Neural crest cell (in vitro differentiated cells): ENCODE results near the gene L3HYPDH. TPM values are rescaled to one million over a fixed set of nuclear protein-coding genes. Genes with fewer than 3 reads are reported as not detected.

Experiments used
- DNase-seq: peaks from one replicate; pipeline ENCODE4 v3.0.0; 2021; ENCODE audit warnings: low read depth, mixed read lengths, low spot score
- H3K27ac Mint-ChIP-seq: one replicate; pipeline ENCODE4 v1.8.0; 2021; ENCODE audit warnings: mild to moderate bottlenecking, mixed read lengths; ENCODE audit not compliant: unreplicated experiment
- H3K27me3 Mint-ChIP-seq: 2 replicates; pipeline ENCODE4 v1.8.0; 2021; ENCODE audit warnings: low read depth, mild to moderate bottlenecking, mixed read lengths
- H3K36me3 Mint-ChIP-seq: 2 replicates; pipeline ENCODE4 v1.8.0; 2021; ENCODE audit warnings: low read depth, mild to moderate bottlenecking, mixed read lengths
- H3K4me1 Mint-ChIP-seq: 2 replicates; pipeline ENCODE4 v1.8.0; 2021; ENCODE audit warnings: mixed read lengths
- H3K4me3 Mint-ChIP-seq: one replicate; pipeline ENCODE4 v1.8.0; 2021; ENCODE audit warnings: mild to moderate bottlenecking, mixed read lengths
- H3K9me3 Mint-ChIP-seq: 2 replicates; pipeline ENCODE4 v1.8.0; 2021; ENCODE audit warnings: mixed read lengths
- CTCF ChIP-seq: fragments of 200-600 bp; sonication (generic); conservative IDR thresholded peaks from 2 replicates; pipeline ENCODE4 v1.5.0; 2021; ENCODE audit warnings: antibody characterized with exemption, mild to moderate bottlenecking
- total RNA-seq: library from RNA; stranded (reverse); gene quantifications from 2 replicates; pipeline ENCODE4 v1.2.1, GENCODE V29; 2021

Gene L3HYPDH
- total RNA-seq, 1 donor from 2014 or later = 16.8 TPM

DNA sequence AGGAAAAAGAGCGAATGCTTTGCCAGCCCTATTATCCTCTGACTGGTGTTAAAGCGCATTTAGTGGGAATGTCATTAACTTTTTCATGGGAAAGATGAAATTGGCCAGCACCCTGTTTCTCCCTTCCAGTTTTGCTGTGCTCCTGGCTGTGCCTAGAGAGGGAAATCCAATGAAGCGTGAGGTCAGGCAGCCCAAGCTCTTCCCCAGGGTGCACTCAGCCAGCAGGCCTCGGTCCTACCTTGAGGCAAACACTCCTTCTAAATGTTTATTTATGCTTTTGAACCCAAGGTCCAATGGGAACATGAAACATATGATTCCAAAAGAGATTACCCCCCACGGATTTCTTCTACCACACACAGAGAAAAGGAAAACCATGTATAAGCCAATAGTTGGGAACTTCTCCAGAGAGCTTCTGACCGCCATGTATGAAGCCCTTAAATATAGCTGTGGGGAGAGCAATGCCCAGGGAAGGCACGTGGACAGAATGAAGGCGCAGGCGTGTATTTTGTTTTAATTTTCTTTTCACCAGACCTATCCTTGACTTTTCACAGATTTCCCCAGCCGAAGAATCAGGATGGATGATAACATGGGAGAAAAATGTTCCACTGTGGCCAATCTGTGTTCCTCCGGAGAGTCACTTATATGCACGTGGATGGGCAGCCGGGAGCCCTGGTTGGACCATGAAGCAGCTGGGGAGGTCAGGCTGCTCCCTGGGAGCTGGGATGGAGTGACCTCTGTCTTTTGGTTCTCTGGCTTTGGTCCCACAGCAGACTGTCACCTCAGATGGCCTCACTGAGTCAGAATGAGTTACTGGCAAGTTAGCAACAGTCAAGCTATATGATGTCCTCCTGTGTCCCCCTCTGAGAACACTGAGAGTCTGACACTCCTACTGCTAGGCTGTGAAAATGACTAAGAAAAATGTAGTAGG, 56.3 kb downstream of the L3HYPDH start:
- Mint-ChIP-seq H3K36me3 (no peaks in the 10 kb centered on the region), H3K4me3 (no peak overlapping the region), H3K27me3 (no peaks in the 10 kb centered on the region), H3K27ac (no peak overlapping the region), H3K9me3 (no peaks in the 10 kb centered on the region), H3K4me1 (peaks cover 4% of the 10 kb centered on the region)
- no peak for DNase-seq
- no peak for TF ChIP-seq CTCF

DNA sequence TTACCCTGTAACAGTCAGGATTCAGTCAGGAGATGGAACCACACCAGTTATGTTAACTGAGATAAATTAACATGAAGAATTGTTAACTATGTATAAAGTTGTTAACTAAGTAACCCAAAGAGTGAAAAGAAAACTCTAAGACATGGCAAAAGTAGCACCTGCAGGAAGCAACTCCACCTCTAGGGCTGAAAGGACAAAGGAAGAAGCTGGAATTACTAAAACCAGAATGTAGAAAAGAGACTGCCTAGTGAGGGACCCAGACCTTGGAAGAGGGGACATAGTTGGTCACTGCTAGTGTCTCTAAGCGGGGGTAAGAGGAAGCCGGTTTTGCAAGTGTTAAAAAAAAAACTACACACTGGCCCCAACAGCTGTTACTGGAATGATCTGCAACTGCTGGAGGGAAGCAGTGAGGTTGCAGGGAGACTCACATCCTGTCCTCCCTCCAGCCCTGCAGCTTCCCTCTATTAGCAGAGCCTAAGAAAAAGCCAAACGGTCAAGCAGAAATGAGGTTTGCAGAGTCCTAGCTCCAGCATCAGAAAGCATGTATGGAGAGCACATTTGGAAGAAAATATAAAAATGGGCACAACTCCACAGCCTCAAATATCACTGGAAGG, 58.8 kb downstream of the L3HYPDH start:
- peaks cover 4% of the 10 kb centered on the region for H3K4me1 Mint-ChIP-seq
- H3K9me3 Mint-ChIP-seq = no peaks in the 10 kb centered on the region
- no peak for DNase-seq
- TF ChIP-seq CTCF = peak; percentile 27
- H3K4me3 Mint-ChIP-seq = no peak overlapping the region
- H3K27ac Mint-ChIP-seq = no peak overlapping the region
- H3K27me3 Mint-ChIP-seq = no peaks in the 10 kb centered on the region
- no peaks in the 10 kb centered on the region for H3K36me3 Mint-ChIP-seq

- Mint-ChIP-seq H3K27ac (peak overlapping the region; percentile 39), H3K36me3 (no peaks in the 10 kb centered on the region), H3K4me1 (peaks cover 4% of the 10 kb centered on the region), H3K9me3 (no peaks in the 10 kb centered on the region), H3K4me3 (no peak overlapping the region), H3K27me3 (no peaks in the 10 kb centered on the region)
- no peak for TF ChIP-seq CTCF
- no peak for DNase-seq
Measured at GRCh38 chr14:59424341-59425071, 59.7 kb downstream of the L3HYPDH start.

Other genes starting within 250 kb of the L3HYPDH start
- 3.3 and 3.5 TPM in 2 replicates for gene GPR135, start 19.0 kb downstream of the L3HYPDH start, total RNA-seq
- 38.1 and 43.6 TPM in 2 replicates for gene JKAMP, start 109 bp upstream of the L3HYPDH start, total RNA-seq
- 0.19 and 0.25 TPM in 2 replicates for gene CCDC175, start 92.4 kb upstream of the L3HYPDH start, total RNA-seq